GM12801 (cell line): ENCODE data around the gene EXOC3L4.

Experiments
- TF ChIP-seq, protein P1 (sequence below): IDR thresholded peaks from one replicate; pipeline ENCODE4 v1.5.1; 2011; ENCODE audit warnings: control low read depth; ENCODE audit not compliant: insufficient read length; ENCODE audit errors: extremely low read depth

The EXOC3L4 gene

DNA sequence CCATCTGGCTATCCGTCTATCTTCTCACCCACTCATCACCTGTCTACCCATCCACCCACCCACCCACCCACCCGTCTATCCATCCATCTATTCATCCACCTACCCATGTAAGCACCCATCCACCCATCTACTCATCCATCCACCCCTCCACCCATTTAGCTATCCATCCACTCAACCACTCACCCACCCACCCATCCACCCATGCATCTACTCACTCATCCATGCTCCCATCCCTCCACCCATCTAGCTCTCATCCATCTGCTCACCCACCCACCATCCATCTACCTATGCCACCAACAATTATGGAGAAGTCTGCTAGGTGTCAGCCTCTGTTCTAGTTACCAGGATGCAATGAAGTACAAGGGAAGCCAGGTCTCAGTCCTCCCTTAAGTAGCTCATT is 39.9 kb downstream of the EXOC3L4 start:
- TF ChIP-seq, protein P1, sequence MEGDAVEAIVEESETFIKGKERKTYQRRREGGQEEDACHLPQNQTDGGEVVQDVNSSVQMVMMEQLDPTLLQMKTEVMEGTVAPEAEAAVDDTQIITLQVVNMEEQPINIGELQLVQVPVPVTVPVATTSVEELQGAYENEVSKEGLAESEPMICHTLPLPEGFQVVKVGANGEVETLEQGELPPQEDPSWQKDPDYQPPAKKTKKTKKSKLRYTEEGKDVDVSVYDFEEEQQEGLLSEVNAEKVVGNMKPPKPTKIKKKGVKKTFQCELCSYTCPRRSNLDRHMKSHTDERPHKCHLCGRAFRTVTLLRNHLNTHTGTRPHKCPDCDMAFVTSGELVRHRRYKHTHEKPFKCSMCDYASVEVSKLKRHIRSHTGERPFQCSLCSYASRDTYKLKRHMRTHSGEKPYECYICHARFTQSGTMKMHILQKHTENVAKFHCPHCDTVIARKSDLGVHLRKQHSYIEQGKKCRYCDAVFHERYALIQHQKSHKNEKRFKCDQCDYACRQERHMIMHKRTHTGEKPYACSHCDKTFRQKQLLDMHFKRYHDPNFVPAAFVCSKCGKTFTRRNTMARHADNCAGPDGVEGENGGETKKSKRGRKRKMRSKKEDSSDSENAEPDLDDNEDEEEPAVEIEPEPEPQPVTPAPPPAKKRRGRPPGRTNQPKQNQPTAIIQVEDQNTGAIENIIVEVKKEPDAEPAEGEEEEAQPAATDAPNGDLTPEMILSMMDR, result no peak

DNA sequence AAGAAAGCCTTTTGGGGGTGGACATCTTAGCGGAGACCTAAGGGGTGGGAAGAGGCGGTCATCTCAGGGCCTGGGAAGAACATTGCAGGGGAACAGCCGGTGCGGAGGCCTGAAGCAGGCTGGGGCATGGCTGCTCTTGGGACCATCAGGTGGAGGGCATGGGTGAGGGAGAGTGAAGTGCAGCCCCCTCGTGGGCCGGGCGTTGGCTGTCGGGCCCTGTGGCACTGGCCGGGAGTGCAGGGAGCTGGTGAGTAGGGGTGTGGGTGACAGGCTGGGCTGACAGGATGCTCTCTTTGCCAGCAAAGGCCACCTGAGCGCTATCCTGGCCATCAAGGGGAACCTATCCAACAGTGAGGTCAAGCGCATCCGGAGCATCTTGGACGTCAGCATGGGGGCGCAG is 40.4 kb downstream of the EXOC3L4 start:
- TF ChIP-seq, protein P1, result no peak

DNA sequence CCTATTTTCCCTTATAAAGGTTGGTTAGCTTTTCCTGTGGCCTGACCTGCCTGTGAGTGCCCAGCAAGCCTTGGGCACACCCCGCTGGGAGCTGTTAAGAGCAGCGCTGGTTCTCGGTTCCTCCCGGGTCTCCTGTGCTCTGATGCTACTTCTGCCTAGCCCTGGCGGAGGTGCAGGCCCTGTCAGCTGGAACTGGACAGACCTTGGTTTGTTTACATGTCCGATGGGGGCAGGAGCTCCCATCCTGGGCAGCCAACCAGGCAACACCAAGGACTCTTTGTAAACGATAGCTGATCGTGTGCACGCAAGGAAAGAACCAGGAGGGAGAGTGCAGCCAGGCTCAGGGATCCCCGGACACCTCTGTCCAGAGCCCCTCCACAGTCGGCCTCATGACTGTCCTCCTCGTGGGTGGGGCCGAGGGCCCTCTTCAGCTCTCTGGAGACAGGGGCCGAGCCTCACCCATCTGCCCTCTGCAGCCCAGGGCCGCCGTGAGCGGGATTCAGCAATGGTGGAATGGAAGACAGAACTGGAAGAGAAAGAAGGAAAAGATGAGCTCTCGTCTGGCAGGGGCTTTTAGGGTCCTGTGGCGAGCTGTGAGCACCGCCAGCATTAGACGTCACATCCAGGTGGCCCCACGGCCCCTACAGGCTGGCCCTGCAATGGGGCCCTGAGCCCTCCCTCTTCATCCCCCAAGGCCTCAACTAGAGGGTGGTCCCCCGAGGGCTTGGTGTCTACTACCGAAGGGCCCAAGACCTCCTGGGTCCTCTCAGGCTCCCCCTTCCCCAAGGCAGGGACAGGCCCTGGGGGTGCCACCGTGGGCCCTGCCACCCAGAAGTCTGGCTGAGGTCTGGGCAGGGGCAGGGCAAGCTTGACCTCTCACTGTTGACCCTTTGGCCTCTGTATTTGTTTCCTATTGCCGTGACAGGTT is 41.1 kb downstream of the EXOC3L4 start:
- TF ChIP-seq, protein P1, result no peak

DNA sequence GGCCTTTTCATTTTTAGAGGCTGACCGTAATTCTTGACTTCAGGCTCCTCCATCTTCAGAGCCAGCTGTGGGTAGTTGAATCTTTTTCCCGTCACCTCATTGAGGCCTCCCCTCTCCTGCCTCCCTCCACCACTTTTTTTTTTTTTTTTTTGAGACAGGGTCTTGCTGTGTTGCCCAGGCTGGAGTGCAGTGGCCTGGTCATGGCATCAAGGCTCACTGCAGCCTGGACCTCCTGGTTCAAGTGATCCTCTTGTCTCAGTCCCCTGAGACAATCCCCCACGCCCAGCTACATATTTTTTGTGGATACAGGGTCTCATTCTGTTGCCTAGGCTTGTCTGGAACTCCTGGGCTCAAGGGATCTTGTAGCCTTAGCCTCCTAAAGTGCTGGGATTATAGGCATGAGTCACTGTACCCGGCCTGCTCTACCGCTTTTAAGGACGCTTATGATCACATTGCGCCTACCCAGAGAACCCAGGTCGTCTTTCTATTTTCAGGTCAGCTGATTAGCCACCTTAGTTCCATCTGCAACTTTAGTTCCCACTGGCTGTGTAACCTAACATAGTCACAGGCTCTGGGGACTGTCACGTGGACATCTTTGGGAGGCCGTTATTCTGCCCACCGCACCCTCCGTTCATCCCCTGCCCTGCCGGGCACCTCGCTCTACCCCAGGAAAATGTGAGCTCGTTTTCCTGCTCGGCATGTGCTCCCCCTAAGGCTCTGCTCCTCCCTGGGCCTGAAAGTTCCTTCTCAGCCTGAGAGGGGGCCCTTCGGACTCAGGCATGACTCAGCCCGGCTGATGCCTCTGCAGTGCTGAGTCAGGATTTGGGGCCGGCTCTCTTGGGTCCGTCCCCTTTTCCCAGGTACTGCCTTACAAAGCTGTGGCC is 42.1 kb downstream of the EXOC3L4 start:
- TF ChIP-seq, protein P1, result no peak

DNA sequence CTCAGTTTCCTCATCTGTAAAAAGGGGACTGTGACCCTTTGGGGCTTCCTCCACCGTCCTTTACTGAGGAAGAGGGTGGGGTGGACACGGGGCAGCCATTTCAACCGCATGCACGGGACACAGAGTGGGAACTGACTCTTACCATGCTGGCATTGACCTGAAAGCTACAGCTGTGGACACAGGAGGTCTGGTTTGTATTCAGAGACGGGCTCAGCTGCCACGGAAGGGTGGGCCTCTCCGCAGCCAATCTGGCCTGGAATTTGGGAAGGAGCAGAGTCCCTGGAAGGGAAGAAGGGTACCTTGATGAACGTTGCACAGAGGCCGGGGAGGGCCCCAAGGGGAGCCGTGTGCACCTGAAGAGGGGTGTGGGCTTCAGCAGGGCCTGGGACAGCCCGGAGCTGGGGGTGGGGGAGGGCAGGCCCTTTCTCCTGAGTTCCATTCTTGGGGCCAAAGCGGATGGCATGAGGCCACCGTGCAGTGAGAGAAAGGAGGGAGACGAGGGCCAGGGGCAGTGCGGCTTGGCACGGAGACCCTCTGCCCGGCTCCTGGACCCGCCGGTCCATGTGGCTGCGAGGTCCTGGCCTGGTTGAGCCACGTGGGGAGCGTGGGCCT is 43.3 kb downstream of the EXOC3L4 start:
- TF ChIP-seq, protein P1, result no peak

DNA sequence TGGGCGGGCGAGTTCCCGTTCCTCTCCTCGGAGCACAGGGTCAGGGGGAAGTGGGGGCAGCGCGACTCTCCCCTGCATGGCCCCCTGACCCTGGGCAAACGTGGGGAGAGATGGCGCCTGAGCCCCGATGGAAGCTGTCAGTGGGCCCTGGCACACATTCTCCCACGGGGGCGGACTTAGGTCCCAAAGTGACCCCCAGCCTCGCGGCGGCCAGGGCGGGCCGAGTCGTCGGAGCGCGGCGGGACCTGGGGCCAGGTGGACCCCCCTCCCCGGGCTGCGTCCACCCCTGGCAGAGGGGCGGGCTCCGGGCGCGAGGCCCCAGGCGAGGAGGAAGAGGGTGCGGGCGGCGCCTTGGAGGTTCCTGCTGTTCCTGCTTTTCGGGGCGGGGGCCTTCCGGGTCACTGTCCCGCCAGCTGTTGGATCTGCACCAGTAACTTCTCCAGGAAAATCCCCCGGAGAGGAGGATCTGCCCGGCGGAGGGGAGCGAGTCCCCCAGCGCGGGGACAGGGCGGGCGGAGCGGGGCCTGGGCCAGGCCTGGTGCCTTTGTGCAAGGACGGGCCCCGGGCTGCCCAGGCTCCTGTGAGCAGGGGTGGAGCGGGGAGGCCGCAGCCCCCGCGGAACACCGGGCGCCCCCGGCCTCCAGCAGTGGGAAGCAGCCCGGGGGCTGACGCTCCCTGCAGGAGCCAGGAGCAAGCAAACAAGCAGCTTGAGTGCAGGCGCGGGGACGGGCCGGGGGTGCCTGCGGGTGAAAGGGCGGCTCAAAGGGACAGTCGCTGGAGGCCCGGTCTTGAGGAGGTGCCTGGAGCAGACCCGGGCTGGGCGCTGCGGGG is 44.0 kb downstream of the EXOC3L4 start:
- TF ChIP-seq, protein P1, result no peak
